Osteocyte (in vitro differentiated cells): Measurements from ENCODE around the gene PLSCR1. TPM values are rescaled to one million over a fixed set of nuclear protein-coding genes. Genes with fewer than 3 reads are reported as not detected.

Experiments used
- DNase-seq: peaks from one replicate; pipeline ENCODE4 v3.0.0; 2021; ENCODE audit warnings: mixed read lengths; ENCODE audit not compliant: unreplicated experiment; ENCODE audit errors: extremely low spot score
- H3K27ac Mint-ChIP-seq: one replicate; pipeline ENCODE4 v1.8.0; 2021; ENCODE audit warnings: mild to moderate bottlenecking, mixed read lengths; ENCODE audit not compliant: unreplicated experiment
- H3K27me3 Mint-ChIP-seq: one replicate; pipeline ENCODE4 v1.8.0; 2021; ENCODE audit warnings: mixed read lengths; ENCODE audit not compliant: unreplicated experiment
- H3K36me3 Mint-ChIP-seq: one replicate; pipeline ENCODE4 v1.8.0; 2021; ENCODE audit warnings: mixed read lengths; ENCODE audit not compliant: unreplicated experiment
- H3K4me1 Mint-ChIP-seq: one replicate; pipeline ENCODE4 v1.8.0; 2021; ENCODE audit warnings: mixed read lengths; ENCODE audit not compliant: unreplicated experiment
- H3K4me3 Mint-ChIP-seq: one replicate; pipeline ENCODE4 v1.8.0; 2021; ENCODE audit warnings: mild to moderate bottlenecking, moderate library complexity, mixed read lengths; ENCODE audit not compliant: unreplicated experiment
- H3K9me3 Mint-ChIP-seq: one replicate; pipeline ENCODE4 v1.8.0; 2021; ENCODE audit warnings: mixed read lengths; ENCODE audit not compliant: unreplicated experiment
- CTCF ChIP-seq: fragments of 200-600 bp; sonication (generic); IDR thresholded peaks from 2 replicates; pipeline ENCODE4 v1.5.0; 2021; ENCODE audit warnings: antibody characterized with exemption, mild to moderate bottlenecking, moderate library complexity
- total RNA-seq: library from RNA; stranded (reverse); gene quantifications from 2 replicates; pipeline ENCODE4 v1.2.1, GENCODE V29; 2021

The PLSCR1 gene
- total RNA-seq, 1 donor from 2014 or later = 48.1 TPM

GRCh38 chr3:146521394-146521793 is 23.0 kb downstream of the PLSCR1 start:
- H3K27me3 Mint-ChIP-seq = no peaks in the 10 kb centered on the region
- no peaks in the 10 kb centered on the region for H3K9me3 Mint-ChIP-seq
- no peaks in the 10 kb centered on the region for H3K4me1 Mint-ChIP-seq
- peaks cover 40% of the 10 kb centered on the region for H3K36me3 Mint-ChIP-seq
- no peak overlapping the region for H3K4me3 Mint-ChIP-seq
- TF ChIP-seq CTCF = no peak
- no peak for DNase-seq
- no peak overlapping the region for H3K27ac Mint-ChIP-seq

DNA sequence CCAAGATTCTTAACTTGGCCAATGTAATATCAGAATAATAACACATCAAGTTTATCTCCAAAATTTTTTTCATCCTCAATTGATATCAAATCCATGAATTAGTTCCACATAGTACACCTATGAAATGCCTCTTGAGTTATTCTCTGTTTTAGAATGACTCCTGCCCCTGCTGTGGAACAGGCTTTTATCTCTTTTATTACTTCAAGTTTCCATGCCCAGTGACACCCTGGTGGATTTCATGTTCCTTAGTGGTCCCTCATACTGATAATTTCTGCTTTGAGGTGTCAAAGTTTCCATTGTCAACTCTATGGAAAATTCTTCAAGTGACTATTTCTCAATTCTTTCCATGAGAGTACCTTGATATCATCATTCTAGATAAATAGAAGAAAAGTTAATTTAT is 24.6 kb downstream of the PLSCR1 start:
- Mint-ChIP-seq H3K36me3 (peaks cover 42% of the 10 kb centered on the region), H3K9me3 (no peaks in the 10 kb centered on the region), H3K4me1 (no peaks in the 10 kb centered on the region), H3K27ac (no peak overlapping the region), H3K27me3 (no peaks in the 10 kb centered on the region), H3K4me3 (no peak overlapping the region)
- TF ChIP-seq CTCF = no peak
- DNase-seq = no peak

GRCh38 chr3:146517684-146518435 is 26.5 kb downstream of the PLSCR1 start:
- H3K36me3 Mint-ChIP-seq = peaks cover 46% of the 10 kb centered on the region
- peaks cover 3% of the 10 kb centered on the region for H3K4me1 Mint-ChIP-seq
- DNase-seq = no peak
- no peak overlapping the region for H3K4me3 Mint-ChIP-seq
- H3K27me3 Mint-ChIP-seq = no peaks in the 10 kb centered on the region
- no peak overlapping the region for H3K27ac Mint-ChIP-seq
- no peaks in the 10 kb centered on the region for H3K9me3 Mint-ChIP-seq
- no peak for TF ChIP-seq CTCF

DNA sequence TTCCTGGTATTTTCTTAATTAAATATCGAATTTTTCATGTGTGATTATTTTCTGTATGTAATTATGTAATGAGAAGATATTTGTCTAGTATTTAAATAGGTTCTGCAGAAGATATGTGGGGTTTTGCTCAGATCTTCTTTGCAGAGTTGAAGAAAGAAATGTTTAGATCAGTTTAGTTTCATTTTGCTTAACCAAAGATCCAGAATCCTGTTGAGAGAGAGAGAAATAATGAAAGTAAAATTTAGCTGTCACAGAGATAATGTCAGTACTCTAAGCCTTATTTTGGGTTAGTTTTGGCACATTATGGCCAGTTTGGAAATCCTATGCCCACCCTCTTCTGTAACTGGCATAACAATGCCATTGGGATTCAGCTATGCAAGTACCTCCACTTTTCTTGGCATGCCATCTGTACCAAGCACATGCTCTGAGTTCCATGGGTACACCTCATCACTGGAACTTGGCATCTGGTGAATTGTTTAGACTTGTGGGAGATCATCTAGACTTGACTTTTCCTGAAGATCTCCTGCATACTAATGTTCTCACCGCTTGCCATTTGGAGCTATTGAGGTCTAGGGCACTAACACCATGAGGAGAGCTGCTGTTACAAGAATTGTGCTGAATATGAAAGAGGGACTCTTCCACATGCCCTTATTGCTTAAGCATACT is 30.9 kb downstream of the PLSCR1 start:
- no peak overlapping the region for H3K27ac Mint-ChIP-seq
- DNase-seq = no peak
- no peaks in the 10 kb centered on the region for H3K27me3 Mint-ChIP-seq
- H3K4me1 Mint-ChIP-seq = peaks cover 3% of the 10 kb centered on the region
- H3K36me3 Mint-ChIP-seq = peaks cover 22% of the 10 kb centered on the region
- TF ChIP-seq CTCF = no peak
- no peaks in the 10 kb centered on the region for H3K9me3 Mint-ChIP-seq
- no peak overlapping the region for H3K4me3 Mint-ChIP-seq

GRCh38 chr3:146511402-146512134 is 32.8 kb downstream of the PLSCR1 start:
- Mint-ChIP-seq H3K27ac (no peak overlapping the region), H3K9me3 (no peaks in the 10 kb centered on the region), H3K4me1 (peaks cover 22% of the 10 kb centered on the region)

More at GRCh38 chr3:146511402-146512134, 32.8 kb downstream of the PLSCR1 start:
- Mint-ChIP-seq H3K36me3 (peaks cover 16% of the 10 kb centered on the region), H3K27me3 (no peaks in the 10 kb centered on the region), H3K4me3 (no peak overlapping the region)
- no peak for DNase-seq
- no peak for TF ChIP-seq CTCF
